CD4-positive, alpha-beta T cell treated with Interleukin-17A for 1 hour (primary cell): ENCODE measurements around the gene ANXA8.

Source experiments
- DNase-seq: peaks from one replicate; pipeline ENCODE4 v3.0.0-alpha.2; 2020

The ANXA8 gene

GRCh38 chr10:47447209-47447608 is 36.7 kb downstream of the ANXA8 start:
- no peak for DNase-seq

DNA sequence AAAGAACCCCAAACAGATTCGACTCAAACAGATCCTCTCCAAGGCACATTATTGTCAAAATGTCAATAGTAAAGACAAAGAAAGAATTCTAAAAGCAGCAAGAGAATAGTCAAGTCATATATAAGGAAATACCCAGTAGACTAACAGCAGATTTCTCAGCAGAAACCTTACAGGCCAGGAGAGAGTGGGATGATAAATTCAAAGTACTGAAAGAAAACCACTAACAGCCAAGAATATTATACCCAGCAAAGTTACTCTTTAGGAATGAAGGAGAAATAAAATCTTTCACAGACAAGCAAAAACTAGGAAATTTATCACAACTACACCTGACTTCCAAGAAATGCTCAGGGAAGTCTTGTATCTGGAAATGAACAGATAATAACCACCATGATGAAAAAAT is 38.2 kb downstream of the ANXA8 start:
- no peak for DNase-seq

DNA sequence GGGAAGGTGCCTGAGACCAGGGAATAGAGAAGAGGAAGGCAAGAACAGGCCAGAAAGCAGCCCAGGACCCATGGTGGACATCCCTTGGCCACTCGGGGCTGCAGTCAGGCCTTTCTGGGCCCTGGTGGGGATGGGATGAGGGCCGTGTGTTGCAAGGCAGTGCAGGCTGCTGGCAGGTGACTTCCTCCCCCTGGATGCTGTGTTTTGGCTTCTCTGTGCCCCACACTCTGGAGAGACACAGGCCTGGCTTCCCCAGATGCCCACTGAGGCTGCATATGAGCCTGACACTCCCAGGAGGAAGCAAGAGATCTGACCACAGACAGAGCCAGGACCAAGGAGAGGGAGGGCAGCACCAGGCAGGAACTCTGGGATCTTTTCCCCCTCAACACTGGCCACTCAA is 39.9 kb downstream of the ANXA8 start:
- DNase-seq, result no peak

DNA sequence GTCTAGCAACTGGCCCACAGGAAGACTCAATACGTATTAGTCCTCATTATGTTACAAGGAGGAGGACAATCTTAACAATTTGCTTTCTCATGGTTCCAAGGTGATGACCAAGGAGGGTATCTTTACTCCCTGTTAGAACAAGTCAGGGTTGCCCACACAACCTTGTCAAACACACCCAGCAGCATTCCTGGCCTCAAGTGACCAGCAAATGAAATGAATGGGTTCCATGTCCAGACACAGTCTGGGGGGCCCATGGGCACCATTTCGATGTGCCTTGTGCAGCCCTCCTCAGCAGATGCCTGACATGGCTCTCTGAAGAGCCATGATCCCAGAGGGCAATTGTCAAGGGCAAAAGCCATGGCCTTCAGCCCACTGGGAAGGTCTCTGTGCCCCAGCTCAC is 40.8 kb downstream of the ANXA8 start:
- DNase-seq, result no peak

DNA sequence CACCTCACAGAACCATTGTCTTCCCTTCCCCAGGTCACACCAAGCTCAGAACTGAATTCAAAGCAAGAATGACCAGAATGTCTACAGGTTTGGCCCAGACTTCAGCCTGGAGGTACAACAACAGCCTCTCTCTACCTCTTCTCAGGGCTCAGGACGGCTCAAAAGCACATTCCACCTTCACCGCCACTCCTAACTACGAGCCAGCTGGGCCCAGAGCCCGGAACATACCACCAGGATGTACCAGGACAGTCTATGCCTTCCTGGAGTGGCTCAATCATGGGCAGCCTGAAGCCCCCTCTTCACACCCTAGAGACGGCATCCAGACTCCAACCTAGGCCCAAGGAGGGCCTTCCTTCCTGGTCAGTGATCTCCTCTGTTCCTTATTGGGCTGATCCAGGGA is 41.6 kb downstream of the ANXA8 start:
- DNase-seq, result no peak

DNA sequence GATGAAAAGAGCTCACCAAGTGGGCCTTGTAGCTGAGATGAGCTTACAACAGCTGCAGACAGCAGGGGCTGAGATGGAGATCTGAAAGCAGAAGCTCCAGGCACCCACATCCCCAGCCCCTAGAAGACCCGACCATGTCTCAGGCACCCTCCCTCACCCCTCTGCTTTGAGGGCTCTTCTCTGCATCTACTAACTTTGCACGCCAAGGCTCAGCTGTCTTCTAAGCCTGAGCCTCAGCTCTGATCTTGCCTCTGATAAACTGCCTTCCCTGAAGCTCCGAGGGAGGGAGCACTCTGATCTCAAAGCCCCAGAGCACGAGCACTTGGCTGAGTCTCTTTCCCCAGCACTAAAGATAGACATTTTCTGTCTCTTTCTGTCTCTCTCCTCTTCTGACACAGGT is 42.0 kb downstream of the ANXA8 start:
- no peak for DNase-seq

- DNase-seq, result no peak
Measured at GRCh38 chr10:47440207-47440606, 43.7 kb downstream of the ANXA8 start.

GRCh38 chr10:47438857-47439474 is 44.9 kb downstream of the ANXA8 start:
- DNase-seq, result no peak

- no peak for DNase-seq
Measured at GRCh38 chr10:47435081-47435480, 48.8 kb downstream of the ANXA8 start.

DNA sequence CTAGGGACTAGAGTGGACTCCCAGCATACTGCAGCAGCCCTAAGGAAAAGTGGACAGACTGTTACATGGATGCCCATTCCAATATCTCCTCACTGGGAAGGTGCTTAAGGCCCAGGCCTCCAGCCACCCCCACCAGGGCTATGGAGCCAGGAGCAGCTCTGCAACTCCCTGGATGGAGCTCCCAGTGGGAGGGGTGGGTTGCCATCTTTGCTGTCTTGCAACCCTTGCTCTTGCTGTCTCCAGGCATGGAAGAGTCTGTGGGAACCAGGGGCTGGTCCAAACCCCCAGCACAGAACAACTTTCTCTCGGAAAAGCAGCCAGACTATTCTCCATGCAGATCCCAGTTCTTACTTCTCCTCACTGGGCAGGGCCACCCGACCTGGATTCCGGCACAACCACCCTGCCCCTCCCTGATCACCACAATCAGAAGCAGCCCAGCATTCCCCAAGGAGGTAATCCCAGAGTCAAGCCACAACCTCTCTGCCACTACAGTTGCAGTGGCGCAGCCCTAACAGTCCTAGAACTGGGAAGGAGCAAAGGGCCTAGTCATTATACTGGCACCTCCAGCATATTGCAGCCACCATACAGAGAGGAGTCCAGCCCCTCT is 58.0 kb downstream of the ANXA8 start:
- DNase-seq, result no peak

DNA sequence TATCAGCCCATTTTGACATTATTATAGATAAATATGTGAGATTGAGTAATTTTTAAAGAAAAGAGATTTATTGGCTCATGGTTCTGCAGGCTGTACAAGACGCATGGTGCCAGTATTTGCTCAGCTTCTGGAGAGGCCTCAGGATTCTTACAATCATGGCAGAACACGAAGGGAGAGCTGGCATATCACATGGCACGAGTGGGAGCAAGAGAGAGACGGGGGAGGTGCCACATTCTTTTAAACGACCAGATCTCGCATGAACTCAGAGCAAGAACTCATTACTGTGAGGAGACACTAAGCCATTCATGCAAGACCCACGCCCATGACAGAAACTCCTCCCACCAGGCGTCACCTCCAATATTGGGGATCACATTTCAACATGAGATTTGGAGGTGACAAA is 59.7 kb downstream of the ANXA8 start:
- no peak for DNase-seq

GRCh38 chr10:47423476-47423875 is 60.4 kb downstream of the ANXA8 start:
- DNase-seq, result no peak

- DNase-seq, result no peak
Measured at GRCh38 chr10:47421057-47421952, 62.6 kb downstream of the ANXA8 start.

- no peak for DNase-seq
Measured at GRCh38 chr10:47420305-47421056, 63.4 kb downstream of the ANXA8 start.

GRCh38 chr10:47419421-47419820 is 64.5 kb downstream of the ANXA8 start:
- no peak for DNase-seq

DNA sequence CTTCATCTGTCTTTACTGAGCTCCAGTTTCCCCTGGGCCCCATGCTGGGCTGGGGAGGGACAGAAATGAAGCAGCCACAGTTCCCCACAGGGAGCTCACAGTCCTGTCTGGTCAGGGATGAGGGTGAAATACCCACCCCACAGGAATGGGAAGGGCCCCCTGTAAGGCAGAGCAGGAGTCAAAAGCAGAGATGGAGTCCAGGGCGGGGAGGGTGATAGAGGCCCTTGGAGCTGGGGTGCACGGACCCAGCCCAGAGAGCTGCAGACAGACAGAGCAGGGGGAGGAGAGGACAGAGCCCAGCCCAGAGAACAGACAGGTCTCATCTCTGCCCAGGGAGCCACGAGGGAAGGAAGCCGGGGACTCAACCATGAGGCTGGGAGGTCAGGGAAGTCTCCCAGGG is 64.9 kb downstream of the ANXA8 start:
- no peak for DNase-seq

DNA sequence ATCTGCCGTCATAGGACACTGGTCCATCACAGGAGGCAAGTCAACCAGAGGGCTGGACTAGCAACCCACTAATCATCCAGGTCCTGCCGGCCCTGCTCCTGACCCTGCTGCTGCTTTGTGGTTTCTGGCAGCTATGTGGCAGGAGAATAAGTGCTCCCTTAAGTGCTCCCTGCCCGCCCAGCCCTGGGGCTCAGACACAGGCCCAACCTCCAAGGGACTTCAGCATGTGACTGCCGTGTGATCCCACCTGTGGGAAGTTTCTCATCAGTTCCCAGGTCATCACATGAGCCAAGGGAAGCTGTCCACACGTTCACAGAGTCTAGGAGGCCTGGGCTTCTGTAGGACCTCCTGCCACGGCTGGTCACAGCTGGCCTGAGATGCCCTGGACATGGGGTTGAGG is 65.6 kb downstream of the ANXA8 start:
- DNase-seq, result no peak
